GM19193 (cell line): Measurements from ENCODE around the gene OR4F15.

Experiments used
- POLR2A ChIP-seq: IDR thresholded peaks from 4 replicates; pipeline ENCODE4 v1.6.1; 2011; ENCODE audit not compliant: insufficient read depth, insufficient read length; ENCODE audit errors: extremely low read depth

Gene OR4F15

GRCh38 chr15:101810456-101810855 is 1.5 kb upstream of the OR4F15 start:
- TF ChIP-seq POLR2A, result no peak

- no peak for TF ChIP-seq POLR2A
Observed at GRCh38 chr15:101810876-101811275, 1.1 kb upstream of the OR4F15 start.

GRCh38 chr15:101813803-101814534 is 2.0 kb downstream of the OR4F15 start:
- no peak for TF ChIP-seq POLR2A

- no peak for TF ChIP-seq POLR2A
Observed at GRCh38 chr15:101820781-101821180, 8.8 kb downstream of the OR4F15 start.

GRCh38 chr15:101827257-101827656 is 15.3 kb downstream of the OR4F15 start:
- TF ChIP-seq POLR2A, result no peak

- TF ChIP-seq POLR2A, result no peak
Observed at GRCh38 chr15:101828774-101829173, 16.8 kb downstream of the OR4F15 start.

GRCh38 chr15:101841656-101842055 is 29.7 kb downstream of the OR4F15 start:
- TF ChIP-seq POLR2A, result no peak

GRCh38 chr15:101844916-101845315 is 32.9 kb downstream of the OR4F15 start:
- TF ChIP-seq POLR2A, result no peak

- no peak for TF ChIP-seq POLR2A
Observed at GRCh38 chr15:101852356-101852755, 40.4 kb downstream of the OR4F15 start.
